Keratinocyte (primary cell): ENCODE data around the gene C14orf93. TPM values are rescaled to one million over a fixed set of nuclear protein-coding genes. Genes with fewer than 3 reads are reported as not detected.

Experiments
- DNase-seq: peaks from one replicate; pipeline ENCODE4 v3.0.0-alpha.2; 2011; ENCODE audit warnings: low read depth, missing footprints, low spot score
- FAIRE-seq: peaks from 2 replicates; lab custom pipeline; 2011; peaks lifted over from hg19 to GRCh38; lab: Jason Lieb, UNC
- H2AFZ ChIP-seq: 2 replicates; pipeline ENCODE4 v1.6.0; 2012; ENCODE audit warnings: low read length, control low read depth, inconsistent platforms; ENCODE audit not compliant: control insufficient read depth
- H3K27ac ChIP-seq: 2 replicates; pipeline ENCODE4 v1.5.1; 2011; ENCODE audit warnings: low read length; ENCODE audit not compliant: control insufficient read depth, insufficient read depth
- H3K27me3 ChIP-seq: 3 replicates; pipeline ENCODE4 v1.6.0; 2011; ENCODE audit warnings: low read length; ENCODE audit not compliant: control insufficient read depth, insufficient read depth; ENCODE audit errors: extremely low read depth
- H3K36me3 ChIP-seq, 2 experiments: 2 replicates in 1 of 2; 3 replicates in 1 of 2; pipeline ENCODE4 v1.5.1; 2011; ENCODE audit warnings: low read length in 2 of 2, mild to moderate bottlenecking in 1 of 2; ENCODE audit not compliant: control insufficient read depth in 2 of 2, insufficient read depth in 2 of 2; ENCODE audit errors: extremely low read depth in 1 of 2
- H3K4me1 ChIP-seq: 3 replicates; pipeline ENCODE4 v1.5.1; 2011; ENCODE audit warnings: low read length; ENCODE audit not compliant: control insufficient read depth, insufficient read depth; ENCODE audit errors: extremely low read depth
- H3K4me2 ChIP-seq: 3 replicates; pipeline ENCODE4 v1.6.0; 2011; ENCODE audit warnings: low read depth, low read length; ENCODE audit not compliant: control insufficient read depth, insufficient read depth; ENCODE audit errors: extremely low read depth
- H3K4me3 ChIP-seq, 3 experiments: fragments of 200-600 bp in 1 of 3; sonication (generic) in 1 of 3; 2 replicates in 2 of 3; 3 replicates in 1 of 3; pipeline ENCODE4 v1.5.1; 2011 to 2016; ENCODE audit warnings: low read length in 3 of 3, mild to moderate bottlenecking in 3 of 3, control low read depth in 2 of 3, inconsistent platforms in 1 of 3, low read depth in 1 of 3, mixed read lengths in 1 of 3, mixed run types in 1 of 3, moderate library complexity in 1 of 3; ENCODE audit not compliant: control insufficient read depth in 2 of 3, insufficient read depth in 2 of 3; ENCODE audit errors: extremely low read depth in 1 of 3
- H3K79me2 ChIP-seq: 2 replicates; pipeline ENCODE4 v1.6.0; 2012; ENCODE audit warnings: low read length; ENCODE audit not compliant: control insufficient read depth, insufficient read depth
- H3K9ac ChIP-seq: 3 replicates; pipeline ENCODE4 v1.6.0; 2011; ENCODE audit warnings: low read length; ENCODE audit not compliant: control insufficient read depth, insufficient read depth; ENCODE audit errors: extremely low read depth
- H3K9me1 ChIP-seq: 3 replicates; pipeline ENCODE4 v1.6.0; 2011; ENCODE audit warnings: low read length; ENCODE audit not compliant: control insufficient read depth, insufficient read depth; ENCODE audit errors: extremely low read depth
- H3K9me3 ChIP-seq: 2 replicates; pipeline ENCODE4 v1.5.1; 2012; ENCODE audit warnings: low read depth, low read length; ENCODE audit not compliant: control insufficient read depth
- H4K20me1 ChIP-seq: 3 replicates; pipeline ENCODE4 v1.6.0; 2011; ENCODE audit warnings: low read length; ENCODE audit not compliant: control insufficient read depth, insufficient read depth; ENCODE audit errors: extremely low read depth
- EZH2 ChIP-seq: IDR thresholded peaks from one replicate; pipeline ENCODE4 v1.6.1; 2012; ENCODE audit warnings: inconsistent platforms, mild to moderate bottlenecking, low read length, moderate library complexity
- dilution Hi-C: fragments of 300-500 bp; cut with MboI; formaldehyde crosslinking; loops from one replicate; pipeline ENCODE4 v1.7.0; 2020; ENCODE audit warnings: low sequenced_read_pairs; ENCODE audit not compliant: extremely low pct_ligation_motif_present
- polyA plus RNA-seq, 5 experiments: library from polyadenylated mRNA; depleted of rRNA in 3 of 5; stranded (reverse) in 3 of 5; stranded (forward) in 1 of 5; unstranded in 1 of 5; fragments of >200 nt; gene quantifications; 1 replicate in 1 of 5; 2 replicates in 3 of 5; 3 replicates in 1 of 5; pipeline versions ENCODE4 v1.2.1 to v1.2.3, GENCODE V29; 2011 to 2012; ENCODE audit warnings: missing spikeins in 2 of 5, low read depth in 1 of 5, low replicate concordance in 1 of 5
- TF ChIP-seq, protein P1 (sequence below), 3 experiments: IDR thresholded peaks in 1 of 3; conservative IDR thresholded peaks in 1 of 3; optimal IDR thresholded peaks in 1 of 3; 2 replicates in 2 of 3; 3 replicates in 1 of 3; pipeline versions ENCODE3 to v1.5.1; 2011; ENCODE audit warnings: low read length in 3 of 3, mild to moderate bottlenecking in 3 of 3, moderate library complexity in 2 of 3, control low read depth in 1 of 3, inconsistent platforms in 1 of 3; ENCODE audit not compliant: insufficient read depth in 2 of 3; ENCODE audit errors: extremely low read depth in 1 of 3

Gene C14orf93
- polyA plus RNA-seq, 1 donor (not counting 4 experiments of a cell fraction or from before 2014, with no cell fraction given), result 7.7 TPM

DNA sequence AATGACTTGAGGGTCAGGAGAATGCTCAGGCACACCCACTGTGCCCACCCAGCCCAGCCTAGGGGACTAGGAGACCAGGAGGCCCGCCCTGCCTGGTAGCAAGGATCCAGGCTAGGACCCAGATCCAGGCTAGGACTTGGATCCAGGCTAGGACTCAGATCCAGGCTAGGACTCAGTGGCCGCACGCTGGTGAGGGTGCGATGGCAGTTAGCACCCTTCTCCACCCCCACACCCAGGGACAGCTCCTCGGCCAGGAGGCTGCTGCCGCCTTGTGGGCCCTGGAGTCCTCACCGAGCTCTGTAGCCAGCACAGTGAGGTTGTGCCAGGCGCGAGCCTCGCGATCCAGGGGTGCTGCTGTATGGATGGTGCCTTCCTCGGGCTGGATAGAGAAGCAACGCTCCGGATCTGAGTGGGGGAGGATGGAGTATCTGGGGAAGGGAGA lies 42.3 kb upstream of the C14orf93 start:
- Histone ChIP-seq H3K9me3 (no peaks in the 10 kb centered on the region), H3K9me1 (no peaks in the 10 kb centered on the region), H3K4me2 (no peak overlapping the region), H4K20me1 (no peaks in the 10 kb centered on the region), H2AFZ (peak overlapping the region; percentile 22), H3K4me1 (peaks cover 21% of the 10 kb centered on the region), H3K79me2 (no peaks in the 10 kb centered on the region), H3K9ac (no peak overlapping the region), H3K27me3 (no peaks in the 10 kb centered on the region), H3K4me3 (no peak overlapping the region), H3K27ac (no peak overlapping the region), H3K36me3 (no peaks in the 10 kb centered on the region)
- DNase-seq (no peak), FAIRE-seq (no peak)
- dilution Hi-C loops, result no loop called here
- TF ChIP-seq, protein P1, sequence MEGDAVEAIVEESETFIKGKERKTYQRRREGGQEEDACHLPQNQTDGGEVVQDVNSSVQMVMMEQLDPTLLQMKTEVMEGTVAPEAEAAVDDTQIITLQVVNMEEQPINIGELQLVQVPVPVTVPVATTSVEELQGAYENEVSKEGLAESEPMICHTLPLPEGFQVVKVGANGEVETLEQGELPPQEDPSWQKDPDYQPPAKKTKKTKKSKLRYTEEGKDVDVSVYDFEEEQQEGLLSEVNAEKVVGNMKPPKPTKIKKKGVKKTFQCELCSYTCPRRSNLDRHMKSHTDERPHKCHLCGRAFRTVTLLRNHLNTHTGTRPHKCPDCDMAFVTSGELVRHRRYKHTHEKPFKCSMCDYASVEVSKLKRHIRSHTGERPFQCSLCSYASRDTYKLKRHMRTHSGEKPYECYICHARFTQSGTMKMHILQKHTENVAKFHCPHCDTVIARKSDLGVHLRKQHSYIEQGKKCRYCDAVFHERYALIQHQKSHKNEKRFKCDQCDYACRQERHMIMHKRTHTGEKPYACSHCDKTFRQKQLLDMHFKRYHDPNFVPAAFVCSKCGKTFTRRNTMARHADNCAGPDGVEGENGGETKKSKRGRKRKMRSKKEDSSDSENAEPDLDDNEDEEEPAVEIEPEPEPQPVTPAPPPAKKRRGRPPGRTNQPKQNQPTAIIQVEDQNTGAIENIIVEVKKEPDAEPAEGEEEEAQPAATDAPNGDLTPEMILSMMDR (optimal IDR thresholded peaks at IDR 0.05 in 1 of 3, IDR thresholded peaks at IDR 0.05 in 1 of 3, conservative IDR thresholded peaks at IDR 0.05 in 1 of 3; ENCODE audit: extremely low read depth in 1 of 3, insufficient read depth in 2 of 3, low read length in 3 of 3), result peak; percentile 59 to 81 (median 80)
- no peak for TF ChIP-seq EZH2

GRCh38 chr14:23051141-23052057 lies 41.5 kb upstream of the C14orf93 start:
- no peaks in the 10 kb centered on the region for H3K9me1 ChIP-seq
- TF ChIP-seq, protein P1 (optimal IDR thresholded peaks at IDR 0.05 in 1 of 3, IDR thresholded peaks at IDR 0.05 in 1 of 3, conservative IDR thresholded peaks at IDR 0.05 in 1 of 3; ENCODE audit: extremely low read depth in 1 of 3, insufficient read depth in 2 of 3, low read length in 3 of 3), result no peak
- no peak for TF ChIP-seq EZH2
- no peaks in the 10 kb centered on the region for H3K9me3 ChIP-seq
- no peak overlapping the region for H3K9ac ChIP-seq
- no peak overlapping the region for H3K4me3 ChIP-seq
- no peak overlapping the region for H3K27ac ChIP-seq
- FAIRE-seq (no peak), DNase-seq (no peak)
- no peaks in the 10 kb centered on the region for H4K20me1 ChIP-seq
- H3K36me3 ChIP-seq, result no peaks in the 10 kb centered on the region
- dilution Hi-C loops, result no loop called here
- no peak overlapping the region for H2AFZ ChIP-seq
- peaks cover 14% of the 10 kb centered on the region for H3K4me1 ChIP-seq
- no peaks in the 10 kb centered on the region for H3K79me2 ChIP-seq
- no peaks in the 10 kb centered on the region for H3K27me3 ChIP-seq
- H3K4me2 ChIP-seq, result no peak overlapping the region
